SK-N-DZ (cell line): ENCODE results near the gene ABCA7.

ENCODE experiments used
- small RNA-seq, 2 experiments: library from RNA; depleted of rRNA; stranded (forward); fragments of <200 nt; gene quantifications; one replicate each; pipeline ENCODE3, GENCODE V24; 2014

Gene ABCA7

Small RNA genes lying within 50 kb of the gene (small RNA-seq; reads per million reads assigned to genes)
- gene RNU6-2, result 0.60 to 0.98 reads per million in 2 experiments
